GM18502 (cell line): ENCODE data around the gene TP53I3.
"Not testable (repeated sequence)": the region's sequence is repeated elsewhere in the genome, so short reads cannot be mapped to it uniquely, and the experiment has no call there.

ENCODE experiments used
- ATAC-seq: cut with Tn5 transposase; IDR thresholded peaks from one replicate; pipeline ENCODE4 v1.9.1; 2021; ENCODE audit warnings: mild to moderate bottlenecking; ENCODE audit not compliant: unreplicated experiment, poor library complexity

The TP53I3 gene

DNA sequence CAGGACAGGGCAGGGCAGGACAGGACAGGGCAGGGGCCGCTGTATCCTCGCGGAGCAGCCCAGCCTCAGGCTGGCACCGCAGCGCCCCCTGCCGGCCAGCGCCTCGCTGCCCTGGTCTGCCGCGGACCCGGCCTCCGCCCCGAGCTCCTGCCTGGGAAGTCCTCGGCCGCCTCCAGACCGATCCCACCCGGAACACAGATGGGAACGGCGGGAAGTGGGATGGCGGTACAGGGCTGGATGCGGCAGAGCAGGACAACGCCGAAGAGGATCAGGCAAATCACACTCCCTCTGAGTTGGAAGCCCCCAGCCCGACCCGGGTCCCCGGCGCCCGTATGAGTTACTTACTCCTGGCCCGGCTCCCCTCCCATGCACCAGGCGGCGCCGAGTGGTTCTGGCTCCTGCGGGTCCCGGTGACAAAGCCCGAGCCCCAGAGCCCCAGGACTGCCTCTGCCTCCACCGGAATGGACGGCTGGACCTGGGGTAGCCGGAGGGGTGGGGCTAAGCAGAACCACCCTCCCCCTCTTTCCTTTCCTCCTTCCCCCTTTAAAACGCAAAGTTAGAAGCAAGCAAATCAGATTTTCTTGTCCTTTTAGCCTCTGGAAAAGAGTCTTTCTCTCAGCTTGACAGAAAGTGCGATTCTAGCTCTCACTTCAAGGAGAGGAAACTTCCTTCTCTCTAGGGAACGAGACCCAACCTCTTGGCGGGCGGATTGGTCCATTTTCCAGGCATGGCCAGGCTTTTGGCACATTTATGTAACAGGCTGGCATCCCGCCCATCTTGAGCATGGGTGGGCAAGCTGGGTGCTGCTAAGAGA is at the start of gene TP53I3:
TSS of gene TP53I3 (minus strand) at position 449 of the 814 bp plus-strand sequence. CDS start 508 bp downstream, outside the sequence.
- ATAC-seq: peak; percentile 74

GRCh38 chr2:24132543-24132942 is 47.9 kb upstream of the TP53I3 start:
- ATAC-seq: no peak

DNA sequence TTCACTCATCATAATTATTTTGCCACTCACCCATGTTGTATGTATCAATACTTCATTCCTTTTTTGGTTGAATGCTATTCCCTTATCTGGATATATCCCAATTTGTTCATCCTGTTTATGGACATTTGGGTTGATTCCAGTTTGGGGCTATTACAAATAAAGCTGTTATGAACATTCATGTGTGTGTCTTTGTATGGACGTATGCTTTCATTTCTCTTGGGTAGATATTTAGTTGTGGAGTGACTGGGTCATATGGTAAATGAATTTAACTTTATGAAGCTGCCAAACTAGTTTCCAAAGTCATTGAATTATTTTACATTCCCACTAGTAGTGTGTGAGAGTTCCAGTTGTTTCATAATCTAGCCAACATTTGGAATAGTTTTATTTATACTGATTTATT is 41.3 kb upstream of the TP53I3 start:
- ATAC-seq: no peak

GRCh38 chr2:24123922-24124580 is 39.4 kb upstream of the TP53I3 start:
- peak; percentile 6 for ATAC-seq

GRCh38 chr2:24123195-24123921 is 38.7 kb upstream of the TP53I3 start, which contains the start of the genes FAM228B and PFN4:
Gene FAM228B (plus strand): TSS chr2:24123469. CDS start chr2:24124362, 893 bp downstream.
Gene PFN4 (minus strand): TSS chr2:24123334. CDS start chr2:24122535, 799 bp downstream.
- ATAC-seq: peak; percentile 91

- no peak for ATAC-seq
Measured at GRCh38 chr2:24122366-24123194, 37.9 kb upstream of the TP53I3 start.

- ATAC-seq: no peak
Measured at GRCh38 chr2:24121469-24121868, 36.8 kb upstream of the TP53I3 start.

GRCh38 chr2:24121066-24121465 is 36.4 kb upstream of the TP53I3 start:
- no peak for ATAC-seq

DNA sequence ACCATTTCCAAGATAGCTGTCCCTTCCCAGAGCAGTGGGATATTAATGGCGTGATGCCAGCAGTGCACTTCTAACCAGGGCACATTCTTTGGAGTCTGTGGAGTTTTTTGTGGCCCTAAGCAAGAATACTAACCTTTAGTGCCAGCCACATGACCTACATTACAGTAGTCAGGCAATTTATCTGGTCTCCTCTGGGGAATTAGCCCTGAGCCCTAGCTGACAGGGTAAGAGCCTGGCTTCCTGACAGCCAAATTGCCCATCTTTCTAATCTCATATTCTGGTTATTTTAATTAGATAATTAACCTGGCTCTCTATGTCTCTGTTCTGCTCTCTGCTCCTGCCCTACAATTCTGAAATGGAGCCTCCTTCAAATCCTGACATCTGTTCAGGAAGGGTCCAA is 33.3 kb upstream of the TP53I3 start:
- no peak for ATAC-seq

DNA sequence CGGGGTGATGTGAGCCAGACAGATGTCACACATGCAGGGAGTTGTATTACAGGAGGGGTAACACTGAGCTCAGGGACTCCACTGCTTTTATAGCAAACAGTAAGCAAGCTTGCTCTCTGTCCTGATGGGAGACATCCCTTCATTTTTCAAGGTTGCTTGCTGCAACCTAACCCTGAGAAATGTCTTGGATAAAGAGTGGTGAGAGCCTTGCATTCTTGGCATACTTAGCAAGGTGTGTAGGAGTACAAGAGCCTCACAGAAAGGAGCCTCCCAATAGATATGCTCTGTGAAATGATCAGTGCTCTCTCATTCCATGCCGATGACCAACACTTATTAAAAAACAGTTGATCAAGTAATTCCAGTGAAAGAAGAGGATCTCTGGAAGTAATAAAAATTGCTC is 30.4 kb upstream of the TP53I3 start:
- no peak for ATAC-seq

DNA sequence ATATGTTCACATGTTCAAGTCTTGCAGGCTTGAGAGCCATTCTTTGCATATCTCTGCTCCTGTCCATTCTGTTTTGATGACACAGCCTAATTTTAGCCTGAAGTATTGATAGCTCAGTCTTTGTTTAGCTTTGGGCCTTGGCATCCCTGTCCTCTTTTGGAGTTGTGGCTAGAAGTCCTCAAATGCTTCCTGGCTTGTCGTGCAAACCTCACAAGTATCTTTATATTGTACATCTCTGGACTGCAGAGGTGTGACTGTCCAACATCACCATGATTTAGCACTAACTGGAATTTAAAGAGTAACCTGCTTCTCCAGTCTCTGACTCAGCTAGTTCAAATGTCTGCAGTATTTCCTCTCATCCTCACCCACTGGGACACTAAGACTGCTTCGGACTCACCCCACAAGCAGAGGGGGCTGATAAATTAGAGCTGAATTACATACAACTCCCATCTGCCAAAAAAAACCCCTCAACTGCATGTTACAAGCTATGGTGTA is 26.8 kb upstream of the TP53I3 start:
- ATAC-seq: no peak

- ATAC-seq: no peak
Measured at GRCh38 chr2:24110660-24111303, 26.1 kb upstream of the TP53I3 start.

DNA sequence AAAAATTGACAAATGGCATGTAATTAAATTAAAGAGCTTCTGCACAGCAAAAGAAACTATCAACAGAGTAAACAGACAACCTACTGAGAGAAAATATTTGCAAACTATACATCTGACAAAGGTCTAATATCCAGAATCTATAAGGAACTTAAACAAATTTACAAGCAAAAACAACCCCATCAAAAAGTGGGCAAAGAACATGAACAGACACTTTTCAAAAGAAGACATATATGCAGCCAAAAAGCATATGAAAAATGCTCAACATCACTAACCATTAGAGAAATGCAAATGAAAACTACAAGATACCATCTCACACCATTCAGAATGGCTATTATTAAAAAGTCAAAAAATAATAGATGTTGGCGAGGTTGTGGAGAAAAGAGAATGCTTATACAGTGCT is 24.8 kb upstream of the TP53I3 start:
- ATAC-seq: not testable (repeated sequence)

DNA sequence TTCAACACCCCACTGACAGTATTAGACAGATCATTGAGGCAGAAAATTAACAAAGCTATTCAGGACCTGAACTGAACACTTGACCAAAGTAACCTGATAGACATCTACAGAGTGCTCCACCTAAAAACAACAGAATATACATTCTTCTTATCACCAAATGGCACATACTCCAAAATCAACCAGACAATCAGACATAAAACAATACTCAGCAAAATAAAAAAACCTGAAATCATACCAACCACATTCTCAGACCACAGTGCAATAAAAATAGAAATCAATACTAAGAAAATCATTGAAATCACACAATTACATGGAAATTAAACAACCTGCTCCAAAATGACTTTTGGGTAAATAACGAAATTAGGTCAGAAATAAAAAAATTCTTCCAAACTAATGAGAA is 22.7 kb upstream of the TP53I3 start:
- no peak for ATAC-seq

DNA sequence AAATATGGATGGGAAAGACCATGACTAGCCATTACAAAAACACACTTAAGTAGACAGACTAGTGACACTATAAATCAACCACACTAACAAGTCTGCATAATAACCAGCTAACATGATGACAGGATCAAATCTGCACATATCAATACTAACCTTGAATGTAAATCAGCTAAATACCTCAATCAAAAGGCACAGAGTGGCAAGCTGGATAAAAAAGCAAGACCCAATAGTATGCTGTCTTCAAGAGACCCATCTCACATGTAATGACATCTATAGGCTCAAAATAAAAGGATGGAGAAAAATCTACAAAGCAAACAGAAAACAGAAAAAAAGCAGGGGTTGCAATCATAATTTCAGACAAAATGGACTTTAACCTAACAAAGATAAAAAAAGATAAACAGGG is 22.2 kb upstream of the TP53I3 start:
- no peak for ATAC-seq

DNA sequence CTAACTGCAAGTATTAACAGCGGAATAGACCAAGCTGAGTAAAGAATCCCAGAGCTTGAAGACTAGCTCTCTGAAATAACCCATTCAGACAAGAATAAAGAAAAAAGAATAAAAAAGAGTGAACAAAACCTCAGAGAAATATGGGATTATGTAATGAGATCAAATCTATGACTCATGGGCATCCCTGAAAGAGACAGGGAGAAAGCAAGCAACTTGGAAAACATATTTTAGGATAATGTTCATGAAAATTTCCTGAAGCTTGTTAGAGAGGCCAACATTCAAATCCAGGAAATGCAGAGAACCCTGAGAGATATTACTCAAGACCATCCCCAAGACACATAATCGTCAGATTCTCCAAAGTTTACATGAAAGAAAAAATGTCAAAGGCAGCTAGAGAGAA is 21.2 kb upstream of the TP53I3 start:
- no peak for ATAC-seq

DNA sequence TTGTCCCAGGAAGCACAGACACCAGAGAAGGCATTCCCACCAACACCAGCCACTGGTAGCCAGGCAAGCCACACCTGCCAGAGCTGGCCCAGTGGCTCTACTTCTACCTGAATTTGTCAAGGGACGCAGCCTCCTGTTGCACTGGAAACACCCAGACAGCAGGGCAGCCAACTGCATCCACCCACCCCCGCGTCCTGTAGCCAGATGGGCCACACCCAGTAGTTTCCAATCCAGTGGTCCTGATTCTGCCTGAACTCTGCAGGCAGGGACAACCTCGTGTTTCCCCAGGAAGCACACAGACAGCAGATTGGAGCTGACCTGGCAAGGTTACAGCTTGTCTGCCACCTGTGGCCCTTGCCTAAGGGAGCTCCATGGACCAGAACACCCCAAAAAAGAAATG is 20.3 kb upstream of the TP53I3 start:
- ATAC-seq: no peak

- ATAC-seq: no peak
Measured at GRCh38 chr2:24104110-24104650, 19.5 kb upstream of the TP53I3 start.

- ATAC-seq: no peak
Measured at GRCh38 chr2:24102677-24103076, 18.0 kb upstream of the TP53I3 start.
